Skeletal muscle cell (primary cell): ENCODE measurements around the gene KCNC1.

ENCODE experiments used
- DNase-seq: peaks from one replicate; pipeline ENCODE4 v3.0.0-alpha.2; 2010; ENCODE audit warnings: low read depth
- H3K4me3 ChIP-seq: 2 replicates; pipeline ENCODE4 v1.5.1; 2011; ENCODE audit warnings: low read depth, mild to moderate bottlenecking, control low read depth, low read length, moderate library complexity

KCNC1 gene

GRCh38 chr11:17734986-17735817, 621 bp downstream of the KCNC1 start:
- peak overlapping the region; percentile 43 for H3K4me3 ChIP-seq
- no peak for DNase-seq

- DNase-seq = no peak
- H3K4me3 ChIP-seq = peak overlapping the region; percentile 2
These were observed 1.4 kb downstream of the KCNC1 start for GRCh38 chr11:17735818-17736578.

GRCh38 chr11:17736579-17736893, 2.0 kb downstream of the KCNC1 start:
- H3K4me3 ChIP-seq = no peak overlapping the region
- no peak for DNase-seq

GRCh38 chr11:17736930-17737817, 2.6 kb downstream of the KCNC1 start:
- H3K4me3 ChIP-seq = no peak overlapping the region
- DNase-seq = no peak

GRCh38 chr11:17738151-17738973, 3.8 kb downstream of the KCNC1 start:
- DNase-seq = no peak
- H3K4me3 ChIP-seq = no peak overlapping the region

GRCh38 chr11:17739945-17740338, 5.4 kb downstream of the KCNC1 start:
- no peak overlapping the region for H3K4me3 ChIP-seq
- DNase-seq = no peak

GRCh38 chr11:17740649-17741235, 6.2 kb downstream of the KCNC1 start:
- no peak overlapping the region for H3K4me3 ChIP-seq
- no peak for DNase-seq

GRCh38 chr11:17741487-17741886, 6.9 kb downstream of the KCNC1 start:
- H3K4me3 ChIP-seq = no peak overlapping the region
- no peak for DNase-seq

GRCh38 chr11:17742019-17742418, 7.4 kb downstream of the KCNC1 start:
- no peak overlapping the region for H3K4me3 ChIP-seq
- DNase-seq = no peak

GRCh38 chr11:17743026-17743807, 8.6 kb downstream of the KCNC1 start:
- H3K4me3 ChIP-seq = no peak overlapping the region
- no peak for DNase-seq

GRCh38 chr11:17743808-17744119, 9.2 kb downstream of the KCNC1 start:
- DNase-seq = peak; percentile 21
- no peak overlapping the region for H3K4me3 ChIP-seq

GRCh38 chr11:17744151-17744940, 9.8 kb downstream of the KCNC1 start:
- no peak for DNase-seq

GRCh38 chr11:17745023-17745772, 10.6 kb downstream of the KCNC1 start:
- no peak overlapping the region for H3K4me3 ChIP-seq
- no peak for DNase-seq

More at GRCh38 chr11:17744151-17744940, 9.8 kb downstream of the KCNC1 start:
- no peak overlapping the region for H3K4me3 ChIP-seq

- no peak overlapping the region for H3K4me3 ChIP-seq
- DNase-seq = no peak
These were observed 11.5 kb downstream of the KCNC1 start for GRCh38 chr11:17746096-17746495.

GRCh38 chr11:17747131-17747955, 12.8 kb downstream of the KCNC1 start:
- H3K4me3 ChIP-seq = no peak overlapping the region
- no peak for DNase-seq

GRCh38 chr11:17748044-17748443, 13.5 kb downstream of the KCNC1 start:
- DNase-seq = no peak
- H3K4me3 ChIP-seq = no peak overlapping the region
